HG03064 (cell line): ENCODE data around the gene NCOR2.

ENCODE experiments used
- ATAC-seq: cut with Tn5 transposase; IDR thresholded peaks from one replicate; pipeline ENCODE4 v1.9.1; 2021; ENCODE audit warnings: low read depth; ENCODE audit not compliant: unreplicated experiment

Gene NCOR2

DNA sequence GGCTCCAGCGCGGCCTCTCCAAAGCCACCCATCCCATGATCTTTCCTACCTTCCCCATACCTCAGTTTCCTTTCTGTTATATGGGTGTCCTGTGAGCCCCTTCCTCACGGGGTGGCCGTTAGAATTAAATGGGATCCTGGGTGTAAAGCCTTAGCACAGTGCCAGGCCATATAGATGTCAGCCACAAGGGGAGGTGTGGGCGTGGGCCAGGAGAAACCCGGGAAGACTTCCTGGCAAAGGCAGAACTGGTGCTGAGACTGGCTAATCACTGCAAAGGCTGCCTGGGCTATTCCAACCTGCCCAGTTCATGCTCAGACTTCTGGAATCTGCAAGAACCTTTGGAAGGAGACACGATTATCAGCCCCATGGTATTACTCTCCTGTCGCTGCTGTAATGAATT, 11.0 kb upstream of the NCOR2 start:
- no peak for ATAC-seq

DNA sequence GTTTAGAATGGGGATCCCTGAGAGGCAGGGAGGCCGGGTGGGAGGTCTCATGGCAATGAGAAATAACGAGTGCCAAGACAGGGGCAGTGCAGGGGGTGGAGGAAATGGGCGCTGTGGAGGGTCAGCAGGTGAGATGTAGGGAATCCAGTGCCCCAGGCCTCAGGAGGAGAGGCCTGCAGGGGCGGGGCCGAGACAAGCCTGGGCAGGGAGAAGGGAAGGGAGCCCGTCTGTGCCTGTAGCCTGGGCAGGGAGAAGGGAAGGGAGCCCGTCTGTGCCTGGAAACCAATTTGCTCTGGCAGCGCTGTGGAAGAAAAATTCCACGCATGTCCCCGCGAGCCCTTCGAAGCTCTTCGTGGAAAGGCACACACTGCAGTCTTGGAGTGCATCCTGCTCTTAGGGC, 10.6 kb upstream of the NCOR2 start:
- ATAC-seq = no peak

DNA sequence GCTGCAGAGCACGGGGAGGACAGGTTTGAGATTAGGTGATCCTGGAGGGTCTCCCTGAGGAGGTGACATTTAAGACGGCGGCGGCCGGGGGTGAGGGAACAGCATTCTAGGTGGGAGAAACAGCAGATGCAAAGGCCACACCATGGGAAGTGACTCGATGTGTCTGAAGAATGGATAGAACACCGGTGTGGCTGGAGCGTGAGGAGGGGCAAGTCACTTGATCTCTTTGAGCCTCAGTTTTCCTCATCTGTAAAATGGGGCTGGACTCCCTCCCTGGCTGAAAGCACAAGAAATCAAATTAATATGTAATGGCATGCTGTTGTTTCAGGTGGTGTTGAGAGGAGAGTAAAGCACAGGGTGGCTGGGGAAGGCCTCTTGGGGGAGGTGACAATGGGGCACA, 10.0 kb upstream of the NCOR2 start:
- no peak for ATAC-seq

DNA sequence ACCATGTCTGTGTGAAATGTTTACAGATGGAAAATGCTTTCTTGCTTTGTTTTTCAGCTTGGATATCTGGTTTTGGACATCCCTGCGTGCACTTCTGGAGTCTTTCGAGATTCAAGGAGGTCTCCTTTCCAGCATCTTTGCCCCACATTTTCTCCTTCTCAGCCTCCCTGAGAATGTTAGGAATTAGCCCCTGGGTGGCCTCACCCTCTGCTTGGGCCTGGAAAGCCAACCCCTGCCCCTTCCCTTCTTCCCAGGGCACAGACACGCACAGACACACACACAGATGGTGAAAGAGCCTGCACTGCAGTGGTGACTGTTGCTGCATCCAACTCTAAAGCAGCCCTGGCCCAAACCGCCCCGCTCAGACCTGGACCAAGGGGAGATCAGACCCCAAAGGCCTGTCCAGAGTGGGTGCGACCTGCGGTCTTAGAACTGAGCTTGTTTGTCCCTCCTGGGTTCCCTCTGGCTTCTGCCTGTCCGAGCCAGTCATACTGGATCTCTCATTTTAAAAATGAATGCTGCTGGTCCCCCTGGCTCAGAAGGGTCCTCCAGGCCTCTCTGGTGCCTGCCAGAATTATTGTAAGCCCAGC, 8.7 kb upstream of the NCOR2 start:
- no peak for ATAC-seq

DNA sequence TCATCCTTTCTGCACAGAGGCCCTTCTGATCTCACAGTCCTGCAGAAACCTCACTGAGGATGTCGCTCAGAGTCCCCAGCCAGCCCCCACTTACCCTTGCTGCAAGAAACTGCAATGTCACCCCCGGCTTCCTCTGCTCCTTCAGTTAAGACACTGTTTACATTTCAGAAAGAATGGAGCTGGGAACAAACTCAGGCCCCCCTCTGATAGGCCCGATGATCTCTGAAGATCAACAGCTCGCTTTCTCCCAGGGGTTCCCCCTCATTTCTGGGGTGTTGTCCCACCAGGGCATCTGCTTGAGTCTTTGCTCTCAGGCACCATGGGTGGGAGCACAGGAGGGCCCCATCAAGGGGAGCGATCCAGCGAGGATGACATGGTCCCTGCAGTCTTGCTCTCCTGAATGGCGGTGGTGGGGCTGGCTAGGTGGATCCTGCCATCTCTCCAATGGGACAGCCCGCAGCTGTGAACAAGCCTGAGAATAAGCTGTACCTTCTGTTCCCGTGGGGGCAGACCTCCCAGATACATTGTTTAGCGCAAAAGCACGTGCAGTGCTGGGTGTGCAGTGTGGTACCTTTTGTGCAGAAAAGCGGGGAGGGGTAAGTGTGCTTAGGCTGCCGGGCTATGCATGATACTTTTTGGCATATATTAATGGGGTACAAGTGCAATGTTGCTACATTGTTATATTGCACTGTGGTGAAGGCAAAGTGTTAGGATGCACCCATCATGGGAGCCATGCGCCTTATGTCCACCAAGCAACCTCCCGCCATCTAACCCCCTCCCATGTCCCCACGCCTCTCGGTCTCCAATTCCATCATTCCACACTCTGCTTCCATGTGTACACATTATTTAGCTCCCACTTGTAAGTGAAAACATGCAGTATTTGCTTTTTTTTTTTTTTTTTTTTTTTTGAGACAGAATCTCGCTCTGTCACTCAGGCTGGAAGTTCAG, 6.7 kb upstream of the NCOR2 start:
- ATAC-seq = no peak

DNA sequence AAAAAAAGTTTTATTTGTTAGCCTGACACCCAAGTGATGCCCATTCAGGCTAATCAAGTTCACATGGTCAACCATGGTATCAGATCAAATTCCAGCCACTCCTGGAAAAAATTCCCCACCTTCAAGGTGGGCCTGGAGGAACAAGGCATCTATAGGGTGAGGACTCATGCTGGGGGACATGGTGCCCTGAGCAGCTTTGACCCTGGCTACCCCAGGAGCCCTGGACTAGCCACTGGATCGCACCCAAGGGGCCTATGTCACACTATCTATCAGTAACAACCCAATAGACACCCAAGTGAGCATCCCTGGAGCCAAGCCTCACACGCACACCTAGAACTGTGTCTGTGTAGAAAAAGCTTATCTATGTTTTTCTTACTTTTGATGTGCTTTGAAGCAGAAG, 4.1 kb upstream of the NCOR2 start:
- ATAC-seq = no peak

DNA sequence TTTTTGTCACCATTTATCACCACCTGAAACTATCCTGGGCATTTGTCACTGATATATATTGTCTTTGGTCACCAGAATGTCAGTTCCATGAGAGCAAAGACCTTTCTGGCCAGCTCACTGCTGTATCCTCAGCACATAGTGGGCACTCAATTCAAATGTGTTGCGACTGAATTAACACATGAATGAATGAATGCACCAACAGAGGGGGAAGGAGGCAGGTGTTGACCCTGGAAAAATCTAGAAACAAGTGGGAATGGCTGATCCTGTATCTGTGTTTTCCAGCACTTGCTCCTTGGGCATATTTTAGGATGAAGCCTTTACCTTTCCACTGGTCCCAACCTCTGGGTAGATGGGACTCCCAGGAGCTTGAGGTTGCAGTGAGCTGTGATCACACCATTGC, 3.4 kb upstream of the NCOR2 start:
- ATAC-seq = no peak

DNA sequence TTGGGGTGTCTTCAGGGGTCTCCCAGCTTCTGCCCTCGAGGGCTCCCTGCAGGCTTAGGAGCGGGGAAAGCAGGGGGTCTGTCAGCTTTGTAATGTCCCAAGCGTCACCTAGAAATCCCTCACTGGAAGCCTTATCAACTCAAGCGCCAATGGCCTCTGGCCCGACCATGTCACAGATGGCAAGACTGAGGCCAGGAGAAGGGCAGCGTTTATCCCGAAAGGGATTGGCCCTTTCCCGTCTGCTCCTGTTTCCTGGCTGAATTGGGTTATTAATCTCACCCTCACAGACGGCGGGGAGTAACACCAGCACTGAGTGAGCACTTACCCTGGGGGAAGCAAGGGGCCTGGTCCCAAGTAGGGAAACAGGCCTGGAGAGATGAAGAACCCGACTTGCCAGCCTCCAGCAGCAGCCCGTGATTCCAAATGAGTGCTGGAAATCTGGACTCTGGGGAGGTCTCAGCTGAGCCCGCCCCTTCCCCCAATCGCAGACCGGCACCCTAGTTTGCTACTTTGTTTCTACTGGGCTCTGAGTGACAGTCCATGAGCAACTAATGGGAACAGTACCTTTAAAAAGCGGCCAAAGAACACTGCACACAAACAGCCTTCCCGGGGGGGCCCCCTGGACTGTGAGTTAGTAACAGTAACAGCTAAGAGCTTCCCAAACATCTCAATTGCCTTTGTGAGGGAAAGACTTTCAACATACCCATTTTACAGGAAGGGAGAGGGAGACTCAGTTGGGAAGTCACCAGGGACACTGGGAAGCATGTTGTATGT, 2.1 kb upstream of the NCOR2 start:
- no peak for ATAC-seq

DNA sequence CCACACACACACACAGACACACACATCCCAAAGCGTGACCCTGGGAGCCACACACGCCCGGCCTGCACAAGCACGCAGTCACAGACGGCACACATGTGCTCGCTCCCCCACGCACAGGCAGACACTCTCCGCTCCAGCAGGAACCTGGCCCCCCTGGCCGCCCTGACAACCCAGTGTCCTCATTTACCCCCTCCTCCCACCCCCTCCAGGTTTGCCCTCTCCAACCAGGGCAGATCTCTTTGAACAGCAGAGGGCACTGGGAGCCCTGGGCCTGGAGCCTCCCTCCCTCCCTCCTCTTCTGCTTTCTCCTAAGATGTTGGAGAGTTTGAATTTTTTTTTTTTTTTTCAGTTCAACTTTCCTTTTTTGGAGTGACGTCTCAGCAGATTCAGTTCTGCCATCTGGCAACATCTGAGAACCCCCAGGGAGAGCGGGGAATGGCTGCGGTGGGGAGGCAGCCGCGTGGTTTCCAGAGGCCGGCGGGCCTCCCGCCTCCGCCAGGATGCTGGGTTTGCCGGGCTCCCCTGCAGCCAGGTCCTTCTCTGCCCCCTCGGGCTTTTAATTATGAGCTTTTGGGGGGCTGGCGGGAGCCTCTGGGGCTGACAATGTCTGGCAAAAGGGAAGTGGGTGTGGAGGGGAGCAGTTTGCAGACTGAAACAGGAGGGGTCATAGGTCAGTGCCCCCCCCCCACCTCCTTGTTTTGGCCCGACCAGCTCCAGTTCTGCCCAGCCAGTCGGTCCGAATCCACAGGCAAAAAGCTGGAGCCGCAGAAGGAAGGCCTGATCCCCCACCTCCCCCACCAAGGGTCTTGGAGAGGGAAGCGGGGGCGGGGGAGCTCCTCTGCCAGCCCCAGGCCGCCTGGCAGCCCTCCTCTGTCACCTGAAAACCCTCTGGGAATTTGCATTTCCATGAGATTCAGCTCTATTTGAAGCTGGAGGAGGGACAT, 1.3 kb upstream of the NCOR2 start:
- no peak for ATAC-seq

DNA sequence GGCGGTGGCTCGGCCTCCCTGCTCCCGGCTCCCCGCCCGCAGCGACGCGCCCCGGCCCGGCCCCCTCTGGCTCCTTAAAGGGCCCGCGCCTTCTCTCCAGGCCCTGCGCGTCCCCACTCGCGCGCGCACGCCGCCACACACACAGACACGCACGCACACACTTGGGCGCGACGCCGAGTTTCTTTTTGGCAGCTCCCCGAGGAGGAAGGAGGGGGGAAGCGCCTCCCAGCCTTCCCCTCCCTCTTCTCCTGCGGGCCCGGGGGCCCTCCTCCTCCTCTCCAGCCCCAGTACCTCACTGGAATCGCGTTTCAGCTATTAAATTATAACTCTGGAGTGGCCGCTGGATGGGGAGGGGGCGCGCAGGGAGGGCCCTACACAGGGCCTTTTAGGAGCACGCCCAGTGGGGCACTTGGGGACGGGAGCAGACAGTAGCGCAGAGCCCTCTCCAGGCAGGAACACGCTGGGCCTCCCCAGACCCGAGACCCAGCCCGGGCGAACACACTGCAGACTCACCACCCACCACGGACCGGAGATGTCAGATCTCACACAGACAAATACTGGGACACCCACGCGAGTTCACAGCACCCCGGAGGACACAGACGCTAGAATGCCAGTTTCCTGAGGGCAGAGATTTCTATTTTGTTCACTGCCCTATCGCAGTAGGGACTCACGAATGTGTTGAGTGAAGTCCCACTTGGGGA, 411 bp upstream of the NCOR2 start:
- peak; percentile 46 for ATAC-seq

DNA sequence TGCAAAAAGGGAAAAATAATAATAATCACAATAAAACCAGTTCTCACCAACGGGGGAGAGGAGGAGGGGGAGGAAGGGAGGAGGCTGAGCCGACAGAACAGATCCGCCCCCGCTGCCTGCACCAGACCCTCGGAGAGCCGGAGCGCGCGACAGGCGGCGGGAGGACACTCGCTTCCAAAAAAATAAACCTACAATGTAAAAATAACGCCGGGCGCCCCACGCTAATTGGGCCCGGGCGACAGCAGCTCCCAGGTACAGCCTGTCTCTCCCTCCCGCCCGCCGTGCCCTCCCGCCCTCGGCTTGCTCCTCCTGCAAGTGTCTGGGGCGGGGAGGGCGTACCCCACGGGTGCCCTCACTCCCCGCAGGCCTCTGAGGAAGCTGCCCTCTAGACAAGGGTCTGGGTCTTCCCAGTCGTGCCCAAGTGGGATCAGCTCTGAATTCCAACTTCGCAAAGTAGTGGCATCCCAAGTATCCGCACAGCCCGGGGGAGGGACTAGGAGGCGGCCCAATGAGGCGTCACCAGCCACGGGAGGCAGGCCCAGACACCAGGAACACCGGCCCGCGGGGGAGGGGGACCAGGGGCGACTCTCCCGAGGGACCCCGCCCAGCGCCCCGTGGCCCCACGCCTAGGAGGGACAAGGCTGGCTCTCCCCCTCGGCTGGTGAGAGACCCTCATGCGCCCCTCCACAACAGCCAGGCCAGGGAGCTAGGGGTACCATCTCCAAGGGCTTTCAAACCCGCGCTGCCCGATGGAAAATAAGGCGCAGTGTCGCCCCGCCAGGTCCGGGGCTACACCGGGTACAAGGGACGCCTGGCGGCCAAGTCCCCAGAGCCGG, 1.0 kb downstream of the NCOR2 start:
- peak; percentile 43 for ATAC-seq

DNA sequence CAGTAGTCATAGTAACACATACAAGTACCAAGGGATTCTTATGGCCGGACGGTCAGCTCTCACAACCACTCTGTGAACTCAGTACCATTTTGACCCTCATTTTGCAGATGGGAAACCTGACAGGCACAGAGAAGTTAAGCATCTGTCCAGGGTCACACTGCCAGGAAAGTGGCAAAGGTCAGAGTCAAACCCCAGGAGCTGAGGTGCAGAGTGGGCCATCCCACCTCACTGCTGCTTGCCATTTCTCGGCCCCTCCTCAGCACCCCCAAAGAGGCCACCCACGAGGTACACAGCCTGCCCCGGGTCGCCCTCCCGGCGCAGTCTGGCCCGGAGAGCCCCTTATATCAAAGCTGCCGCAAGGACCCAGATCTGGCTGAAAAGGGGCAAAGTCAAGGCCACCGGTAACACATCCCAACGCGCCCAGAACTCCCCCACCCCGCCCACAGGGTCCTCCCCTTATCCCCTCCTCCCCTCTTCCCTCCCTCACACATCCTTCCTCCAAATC, 1.7 kb downstream of the NCOR2 start:
- no peak for ATAC-seq

DNA sequence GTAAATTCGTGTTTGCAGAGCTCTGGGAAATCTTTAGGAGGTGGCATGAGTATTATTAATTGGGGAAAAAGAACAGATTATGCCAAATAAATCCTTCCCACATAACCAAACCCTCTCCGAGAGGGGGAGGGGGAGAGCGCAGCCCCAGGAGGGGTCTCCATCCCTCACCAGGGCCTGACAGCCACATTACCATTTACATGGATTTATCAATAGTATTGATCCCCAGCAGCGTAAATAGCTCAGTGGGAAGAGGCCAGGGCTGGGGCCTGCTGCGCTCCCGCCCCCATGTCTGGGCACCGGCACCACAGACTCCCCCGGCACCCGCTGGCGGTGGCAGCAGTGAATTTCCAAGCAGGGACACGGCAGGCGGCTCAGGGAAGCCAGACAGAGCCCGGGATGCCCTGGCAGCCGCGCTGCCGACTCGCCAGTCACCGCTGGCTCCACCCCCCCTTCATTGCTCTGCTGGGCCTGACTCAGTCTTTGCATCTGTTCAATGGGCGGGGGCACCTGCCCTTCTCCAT, 2.4 kb downstream of the NCOR2 start:
- ATAC-seq = no peak

DNA sequence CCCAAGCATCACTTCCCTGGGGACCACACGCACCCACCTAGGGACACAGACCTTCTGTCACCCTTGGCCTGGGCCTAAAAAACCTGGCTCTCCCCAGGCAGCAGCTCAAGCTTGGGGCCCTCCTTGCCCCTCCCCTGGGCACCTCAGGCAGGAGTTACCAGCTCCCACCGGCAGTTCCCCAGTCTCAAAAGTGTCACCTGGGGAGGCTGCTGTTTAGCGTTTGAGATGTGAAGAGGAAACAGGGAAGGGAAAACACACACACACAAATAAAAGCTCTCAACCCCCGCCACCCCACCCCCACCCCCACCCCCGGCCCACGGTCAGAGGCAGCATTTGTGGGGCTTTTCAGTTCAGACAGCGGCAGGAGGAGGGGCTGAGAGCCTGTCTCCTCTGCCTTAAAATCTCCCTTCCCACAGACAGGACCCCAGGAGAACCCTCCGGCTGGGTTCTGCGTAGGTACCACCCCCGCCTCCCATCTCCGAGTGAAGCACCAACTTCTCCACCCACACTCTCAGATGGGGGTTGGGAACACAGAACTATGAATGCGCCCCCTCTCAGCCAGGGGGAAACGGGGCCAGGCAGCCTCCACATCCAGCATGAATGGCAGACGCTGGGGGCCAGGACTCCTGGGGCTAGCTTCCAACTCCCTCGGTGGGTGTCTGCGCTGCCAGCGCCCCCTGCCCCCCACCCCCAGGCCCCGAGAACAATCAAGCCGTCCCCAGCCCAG, 3.0 kb downstream of the NCOR2 start:
- ATAC-seq = no peak

DNA sequence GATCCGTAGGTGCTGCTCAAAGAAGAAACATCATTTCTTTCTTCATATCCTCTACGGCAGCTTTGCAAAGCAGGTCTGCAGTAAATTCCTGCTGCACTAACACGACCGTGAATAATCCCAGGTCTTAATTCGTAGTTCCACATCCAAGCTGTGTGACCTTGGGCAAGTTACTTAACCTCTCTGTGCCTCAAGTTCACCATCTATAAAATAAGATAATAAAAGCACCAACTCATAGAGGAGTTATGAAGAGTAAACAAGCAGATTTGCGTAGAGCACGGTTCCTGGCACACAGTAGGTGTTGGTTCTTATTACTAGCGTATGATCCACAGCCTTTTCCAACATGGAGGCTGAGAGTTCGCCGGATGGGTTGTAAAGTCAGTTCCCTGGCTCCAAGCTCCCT, 3.6 kb downstream of the NCOR2 start:
- no peak for ATAC-seq

DNA sequence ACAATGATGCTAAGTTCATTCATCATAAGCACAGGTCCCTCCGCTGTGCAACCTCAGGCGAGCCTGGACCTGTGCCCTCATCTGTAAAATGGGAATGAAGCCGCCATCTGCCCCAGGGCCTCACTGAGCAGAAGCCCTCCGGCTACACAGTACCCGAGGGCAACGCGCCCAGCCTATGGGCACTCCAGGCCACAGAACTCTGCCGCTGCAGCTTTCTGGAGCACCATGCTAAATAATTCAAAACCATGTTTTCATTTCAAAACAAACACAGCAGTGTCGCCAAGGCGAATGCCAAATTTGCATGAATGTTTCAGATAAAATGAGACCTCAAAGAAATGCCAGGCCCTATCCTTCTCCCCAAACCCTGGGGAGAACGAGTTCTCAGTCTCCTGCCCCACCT, 4.0 kb downstream of the NCOR2 start:
- no peak for ATAC-seq

DNA sequence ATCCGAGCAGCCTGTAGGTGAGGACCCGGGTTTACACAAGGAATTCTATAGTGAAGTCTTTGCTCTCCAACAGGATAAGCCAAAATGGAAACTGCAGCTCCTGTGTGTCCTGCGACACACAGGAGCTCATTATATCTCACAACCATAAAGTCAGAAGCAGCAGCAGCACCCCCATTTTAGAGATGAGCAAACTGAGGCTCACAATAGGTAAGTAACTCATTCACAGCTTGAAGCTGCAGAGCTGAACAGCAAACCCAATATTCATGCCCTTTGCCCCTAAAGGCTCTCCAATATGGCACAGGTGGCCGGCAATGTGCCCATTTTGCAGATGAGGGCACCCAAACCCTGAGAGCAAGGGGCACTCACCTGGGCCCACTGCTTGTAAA, 4.6 kb downstream of the NCOR2 start:
- no peak for ATAC-seq
